NCI-H510A (cell line): ENCODE results near the gene CRACR2B.

Source experiments
- DNase-seq: peaks from one replicate; lab custom pipeline; 2025; lab: John Stamatoyannopoulos, UW

CRACR2B gene

GRCh38 chr11:854601-855329 lies 27.0 kb downstream of the CRACR2B start:
- DNase-seq: no peak

DNA sequence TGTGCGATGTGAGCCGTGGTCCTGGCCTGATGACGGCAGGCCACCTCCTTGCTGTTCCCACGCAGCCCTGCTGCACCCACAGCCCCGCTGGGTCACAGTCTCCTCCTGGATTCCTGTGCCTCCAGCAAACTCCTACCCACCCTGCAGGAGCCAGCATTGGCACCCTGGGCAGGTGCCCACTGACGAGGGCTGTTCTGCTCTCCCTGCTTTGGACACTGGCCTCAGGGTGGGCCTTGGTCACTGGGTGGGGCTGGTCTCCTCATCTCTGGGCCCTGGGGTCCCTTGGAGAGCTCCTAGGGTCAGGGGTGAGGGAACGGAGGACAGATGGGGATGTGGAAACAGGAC lies 27.6 kb downstream of the CRACR2B start:
- DNase-seq: no peak

DNA sequence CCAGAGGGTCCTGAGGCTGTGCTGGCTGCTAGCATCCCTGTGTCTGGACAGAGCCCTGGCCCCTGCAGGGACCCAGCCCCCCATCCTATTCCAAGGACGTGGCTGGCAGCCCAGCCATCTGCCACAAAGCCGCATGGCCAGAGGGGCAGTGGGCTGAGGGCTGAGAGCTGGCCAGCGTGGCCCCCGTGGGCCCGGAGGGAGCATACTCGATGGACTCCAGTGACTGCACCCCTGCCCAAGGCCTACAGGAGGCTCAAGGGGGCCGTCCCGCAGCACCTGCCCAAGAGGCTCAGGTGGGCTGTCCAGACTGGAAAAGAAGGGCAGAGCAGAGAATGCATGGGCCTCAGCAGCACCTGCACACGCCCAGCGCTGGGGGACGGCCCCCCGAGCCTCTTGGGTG lies 28.1 kb downstream of the CRACR2B start:
- no peak for DNase-seq

DNA sequence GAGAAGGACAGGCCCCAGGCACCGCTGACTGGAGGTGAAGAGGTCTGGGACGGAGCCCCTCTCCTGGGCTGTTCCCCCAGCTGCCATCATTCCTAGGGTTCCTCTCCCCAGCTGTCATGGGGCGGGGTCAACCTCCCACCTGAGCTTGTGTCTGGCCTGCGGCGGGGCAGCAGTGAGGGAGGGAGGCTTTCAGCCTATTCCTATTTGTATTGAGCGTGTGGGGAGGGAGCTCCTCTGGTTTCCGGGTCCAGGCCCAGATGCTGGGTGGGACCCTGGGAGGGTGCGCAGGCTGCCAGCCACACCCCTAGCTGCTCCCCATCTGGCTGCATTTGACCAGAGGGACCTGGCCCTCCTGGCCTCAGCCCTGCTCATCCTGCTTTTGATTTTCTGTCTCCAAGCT lies 28.7 kb downstream of the CRACR2B start:
- no peak for DNase-seq

DNA sequence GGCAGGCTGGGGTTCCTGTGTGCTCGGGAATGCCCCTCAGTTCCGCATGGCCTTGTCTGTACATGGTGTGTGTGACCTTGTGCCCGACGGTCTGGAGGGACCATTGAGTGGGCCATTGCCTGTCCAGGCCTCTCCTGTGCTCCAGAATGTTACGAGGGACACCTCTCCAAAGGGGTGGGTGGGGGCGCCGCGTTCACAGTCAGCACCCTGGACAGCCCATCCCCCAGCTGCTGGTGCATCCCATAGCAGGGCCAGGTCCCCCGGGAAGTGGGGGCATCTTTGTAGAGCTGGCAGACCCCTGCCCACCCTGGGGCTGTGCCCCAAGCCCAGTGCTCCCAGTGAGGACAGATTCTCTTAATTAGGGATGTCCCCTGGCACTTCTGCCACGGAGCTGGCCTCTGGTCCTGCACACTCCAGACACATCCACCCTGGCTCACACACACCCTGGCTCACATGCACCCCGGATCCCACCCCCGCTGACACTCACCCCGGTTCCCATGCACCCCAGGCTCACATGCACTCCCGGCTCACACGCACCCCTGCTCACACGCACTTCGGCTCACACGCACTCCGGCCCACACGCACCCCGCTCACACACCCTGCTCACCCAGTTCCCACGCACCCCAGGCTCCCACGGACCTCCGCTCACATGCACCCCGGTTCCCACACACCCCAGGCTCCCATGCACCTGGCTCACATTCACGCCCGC lies 30.5 kb downstream of the CRACR2B start:
- DNase-seq: no peak

GRCh38 chr11:858762-859339 lies 31.1 kb downstream of the CRACR2B start:
- DNase-seq: no peak

- peak; percentile 44 for DNase-seq
Observed at GRCh38 chr11:859394-860131, 31.8 kb downstream of the CRACR2B start.

DNA sequence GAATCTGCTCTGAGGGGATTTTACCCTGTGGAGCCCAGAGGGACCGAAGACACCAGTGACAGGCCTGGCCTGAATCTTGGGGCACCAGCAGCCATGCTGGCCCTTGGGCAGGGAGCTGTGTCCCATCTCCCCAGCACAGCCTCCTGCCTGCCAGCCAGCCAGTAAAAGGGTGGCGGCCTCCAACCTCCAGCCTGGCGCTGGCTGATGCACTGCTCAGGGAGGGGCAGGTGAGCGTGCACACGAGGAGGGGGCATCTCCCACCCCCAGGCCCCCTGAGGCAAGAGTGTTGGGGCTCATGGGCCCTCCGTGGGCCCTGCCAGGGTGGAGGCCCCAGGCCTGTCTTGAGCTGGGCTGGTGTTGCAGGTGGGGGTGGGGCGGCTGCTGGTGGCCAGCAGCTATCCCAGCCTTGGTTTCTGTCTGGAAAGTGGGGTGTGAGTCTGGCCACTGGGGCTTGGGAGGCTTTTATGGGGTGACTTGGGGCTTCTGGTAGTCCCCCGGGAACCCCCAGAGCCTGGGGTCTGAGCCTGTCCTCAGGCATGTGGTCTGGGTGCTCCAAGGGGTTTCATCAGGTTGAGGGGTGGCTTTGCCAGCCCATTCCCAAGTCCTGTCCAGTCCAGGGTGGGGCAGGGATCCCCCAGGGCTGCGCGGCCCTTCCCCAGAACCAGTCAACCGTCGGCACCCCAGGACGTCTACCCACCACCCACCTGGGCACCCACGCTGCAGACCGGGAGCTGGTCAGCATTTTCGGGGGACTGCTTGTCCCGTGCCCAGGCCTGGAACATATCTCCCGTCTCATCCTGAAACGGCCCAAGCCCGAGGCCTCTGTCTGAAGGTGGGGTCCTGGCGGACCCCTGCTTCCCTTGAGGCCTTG lies 32.8 kb downstream of the CRACR2B start:
- no peak for DNase-seq

- DNase-seq: peak; percentile 31
Observed at GRCh38 chr11:861105-861479, 33.4 kb downstream of the CRACR2B start.

DNA sequence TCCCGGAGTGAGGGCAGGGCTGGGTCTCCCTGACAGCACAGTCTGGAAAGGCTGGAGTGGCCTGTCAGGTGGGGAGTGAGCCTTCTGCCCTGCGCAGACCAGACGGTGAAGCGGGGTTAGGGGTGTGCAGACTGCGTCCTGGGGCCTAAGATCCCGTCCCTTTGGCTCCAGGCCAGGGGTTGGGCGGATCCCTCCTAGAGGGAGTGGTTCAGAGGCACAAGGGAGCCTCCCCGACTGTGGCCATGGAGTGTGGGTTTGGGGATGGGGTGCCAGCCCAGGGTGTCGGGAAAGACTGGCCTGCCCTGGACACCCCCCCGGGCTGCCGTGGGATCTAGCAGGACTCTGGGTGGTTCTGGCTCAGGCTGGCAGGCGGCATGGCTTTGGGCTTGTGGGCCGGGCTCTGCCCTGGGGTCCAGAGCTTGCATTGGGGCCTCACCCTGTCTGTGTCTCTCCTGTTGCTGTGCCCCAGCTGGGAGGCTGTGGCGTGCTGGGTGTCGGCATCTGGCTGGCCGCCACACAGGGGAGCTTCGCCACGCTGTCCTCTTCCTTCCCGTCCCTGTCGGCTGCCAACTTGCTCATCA lies 34.5 kb downstream of the CRACR2B start:
- DNase-seq: no peak

DNA sequence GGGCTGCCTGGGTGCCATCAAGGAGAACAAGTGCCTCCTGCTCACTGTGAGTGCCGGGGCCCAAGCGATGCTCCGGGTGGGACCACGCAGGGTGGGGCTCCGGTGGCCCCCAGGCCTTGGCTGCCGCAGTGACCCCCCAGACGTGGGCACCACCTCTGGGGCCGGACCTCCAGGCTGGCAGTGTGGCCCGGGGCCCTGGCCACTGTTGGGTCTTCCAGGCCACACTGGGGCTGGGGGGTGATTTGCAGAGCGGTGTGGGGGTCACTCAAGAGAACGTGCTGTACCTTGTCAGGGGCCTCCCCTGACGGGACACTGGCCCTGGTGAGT lies 34.9 kb downstream of the CRACR2B start:
- no peak for DNase-seq

DNA sequence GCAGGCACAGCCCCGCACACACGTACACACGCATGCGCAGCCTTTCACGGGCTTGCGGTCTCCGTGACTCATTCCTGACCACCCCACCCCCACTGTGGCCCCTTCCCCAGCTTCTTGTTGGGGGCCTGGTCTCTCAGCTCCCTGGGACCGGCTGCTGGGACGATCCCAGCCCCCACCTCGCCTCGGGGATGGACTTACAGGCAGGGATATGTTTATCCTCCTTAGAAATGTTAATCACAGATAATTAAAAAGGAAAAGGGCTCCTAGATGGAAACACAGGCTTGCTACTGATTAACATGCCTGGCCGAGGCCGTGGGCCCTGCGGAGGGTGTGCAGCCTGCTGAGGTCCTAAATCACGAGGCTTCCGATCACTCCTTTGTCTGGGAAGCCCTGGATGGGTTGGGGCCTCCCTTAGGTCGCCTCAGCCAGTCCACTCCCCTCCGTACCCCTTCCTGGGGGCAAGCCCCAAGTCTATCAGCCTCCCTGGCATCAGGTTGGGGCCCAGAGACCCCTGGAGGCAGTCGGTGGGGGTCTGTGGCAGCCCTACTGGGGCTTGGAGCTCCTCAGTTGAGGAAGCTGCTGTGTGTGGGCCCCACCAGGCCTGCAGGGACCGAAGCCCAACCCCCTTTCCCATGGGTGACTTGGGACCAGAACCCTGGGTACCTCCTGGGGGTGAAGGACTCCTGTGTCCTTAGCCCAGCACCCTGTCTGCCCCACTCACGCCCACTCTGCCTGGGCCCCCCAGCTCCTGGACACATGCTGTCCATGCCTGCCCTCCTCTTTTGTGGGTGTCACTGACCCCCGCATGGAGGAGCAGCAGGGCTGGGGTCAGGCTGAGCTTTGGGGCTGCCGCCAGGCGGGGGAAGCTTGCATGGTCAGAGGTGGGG lies 35.5 kb downstream of the CRACR2B start:
- DNase-seq: no peak

GRCh38 chr11:863910-864827 lies 36.5 kb downstream of the CRACR2B start:
- DNase-seq: no peak

GRCh38 chr11:864898-865297 lies 37.2 kb downstream of the CRACR2B start:
- DNase-seq: no peak

DNA sequence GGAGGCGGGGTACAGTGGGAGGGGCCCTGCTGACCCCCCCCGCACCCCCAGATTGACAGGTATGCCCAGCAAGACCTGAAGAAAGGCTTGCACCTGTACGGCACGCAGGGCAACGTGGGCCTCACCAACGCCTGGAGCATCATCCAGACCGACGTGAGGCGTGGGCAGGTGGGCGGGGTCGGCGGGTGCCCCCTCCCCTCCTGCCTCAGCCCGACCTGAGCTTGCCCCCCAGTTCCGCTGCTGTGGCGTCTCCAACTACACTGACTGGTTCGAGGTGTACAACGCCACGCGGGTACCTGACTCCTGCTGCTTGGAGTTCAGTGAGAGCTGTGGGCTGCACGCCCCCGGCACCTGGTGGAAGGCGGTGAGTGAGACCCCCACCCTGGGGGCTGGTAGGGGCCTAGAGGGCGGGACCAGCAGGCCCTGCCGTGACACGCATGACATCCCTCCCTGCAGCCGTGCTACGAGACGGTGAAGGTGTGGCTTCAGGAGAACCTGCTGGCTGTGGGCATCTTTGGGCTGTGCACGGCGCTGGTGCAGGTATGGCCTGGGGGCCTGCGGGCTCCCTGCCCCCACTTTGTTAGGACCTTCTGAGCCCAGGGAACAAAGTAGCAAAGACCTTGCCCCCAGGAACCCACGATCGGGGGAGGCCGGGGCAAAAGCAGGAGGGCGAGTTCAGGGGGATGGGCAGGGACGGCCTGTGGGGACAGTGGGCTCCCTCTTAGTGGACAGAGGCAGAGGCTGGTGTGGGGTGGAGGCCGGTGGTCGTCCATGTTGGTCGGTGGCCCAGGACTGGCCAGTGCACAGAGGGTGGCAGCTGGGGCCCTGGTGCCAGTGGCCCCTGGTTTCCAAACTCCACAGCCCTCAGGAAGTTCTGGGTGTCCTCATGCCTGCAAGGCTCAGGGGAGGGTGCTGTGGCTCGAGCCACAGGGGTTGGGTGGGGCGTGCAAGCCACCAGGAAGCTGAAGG lies 38.0 kb downstream of the CRACR2B start:
- no peak for DNase-seq

GRCh38 chr11:866481-866880 lies 38.8 kb downstream of the CRACR2B start:
- DNase-seq: no peak

GRCh38 chr11:867856-868358 lies 40.2 kb downstream of the CRACR2B start:
- DNase-seq: no peak

DNA sequence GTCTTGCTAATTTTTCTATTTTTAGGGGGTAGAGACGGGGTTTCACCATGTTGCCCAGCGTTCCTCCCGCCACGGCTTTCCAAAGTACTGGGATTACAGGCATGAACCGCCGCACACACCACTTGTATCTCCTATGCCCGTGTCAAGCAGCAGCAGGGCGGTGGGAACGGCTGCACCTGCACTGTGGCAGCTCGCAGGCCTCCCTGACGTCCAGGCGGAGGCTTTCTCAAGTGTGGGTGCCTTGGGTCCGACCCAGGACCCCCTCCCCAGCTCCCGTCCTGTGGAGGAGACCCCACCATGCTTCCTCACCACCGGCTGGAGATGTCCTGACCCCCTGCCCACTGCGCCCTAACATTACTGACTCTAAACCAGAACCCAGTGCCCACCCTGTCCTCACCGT lies 40.7 kb downstream of the CRACR2B start:
- DNase-seq: no peak
